C4-2B (cell line): ENCODE measurements around the gene SRRM3.

Experiments used
- CTCF ChIP-seq: fragments of 450-650 bp; conservative IDR thresholded peaks from 2 replicates; pipeline ENCODE4 v1.5.1; 2017; ENCODE audit warnings: mild to moderate bottlenecking
- ZFX ChIP-seq: fragments of 450-650 bp; IDR thresholded peaks from 2 replicates; pipeline ENCODE4 v1.6.1; 2017

GRCh38 chr7:76225379-76225778, 23.7 kb downstream of the SRRM3 start:
- TF ChIP-seq CTCF: no peak
- no peak for TF ChIP-seq ZFX
